GM12873 (cell line): ENCODE data around the gene FFAR1.

ENCODE experiments used
- CTCF ChIP-seq: IDR thresholded peaks from 2 replicates; pipeline ENCODE4 v1.5.1; 2012; ENCODE audit warnings: low read depth, mild to moderate bottlenecking, moderate library complexity, low read length, control low read depth; ENCODE audit not compliant: insufficient read depth; ENCODE audit errors: missing control alignments

Gene FFAR1

DNA sequence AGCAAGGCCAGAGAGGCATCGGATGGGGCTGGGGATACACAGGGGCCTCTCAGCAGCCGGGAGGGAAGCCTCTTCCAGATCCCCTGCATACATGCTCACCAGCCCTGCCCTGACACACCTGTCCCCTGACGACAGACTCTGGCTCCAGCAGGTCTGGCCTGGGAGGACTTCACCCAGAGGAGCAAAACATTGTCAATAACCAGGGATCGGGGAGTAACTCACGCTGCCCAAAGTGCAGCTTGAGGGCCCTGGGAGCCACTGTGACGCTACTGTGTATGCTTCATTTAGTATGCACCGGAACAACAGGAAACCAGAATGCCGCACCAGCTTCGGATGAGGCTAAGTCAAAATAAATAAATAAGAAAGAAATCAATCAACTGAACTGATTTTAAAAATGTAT is 31.1 kb upstream of the FFAR1 start:
- TF ChIP-seq CTCF, result no peak

GRCh38 chr19:35317464-35318043 is 30.1 kb upstream of the FFAR1 start:
- no peak for TF ChIP-seq CTCF

- no peak for TF ChIP-seq CTCF
These were observed 28.8 kb upstream of the FFAR1 start for GRCh38 chr19:35318679-35319448.

- TF ChIP-seq CTCF, result no peak
These were observed 27.5 kb upstream of the FFAR1 start for GRCh38 chr19:35320065-35320713.

GRCh38 chr19:35321291-35321690 is 26.4 kb upstream of the FFAR1 start:
- no peak for TF ChIP-seq CTCF

- no peak for TF ChIP-seq CTCF
These were observed 25.7 kb upstream of the FFAR1 start for GRCh38 chr19:35322014-35322413.

- peak; percentile 47 for TF ChIP-seq CTCF
These were observed 20.1 kb upstream of the FFAR1 start for GRCh38 chr19:35327642-35328041.
